NCI-H2107 treated with DMSO at 0.1 percent for 48 hours (cell line): ENCODE measurements around the gene ANAPC7.
A peak's percentile ranks its signal among the peaks of the same experiment; 100 is the strongest.
"Not testable (repeated sequence)": the region's sequence is repeated elsewhere in the genome, so short reads cannot be mapped to it uniquely, and the experiment has no call there.

ENCODE experiments used
- DNase-seq: peaks from one replicate; lab custom pipeline; 2025; ENCODE audit not compliant: unreplicated experiment; lab: John Stamatoyannopoulos, UW

The ANAPC7 gene

GRCh38 chr12:110349514-110350151, 53.9 kb downstream of the ANAPC7 start:
- no peak for DNase-seq

GRCh38 chr12:110349096-110349495, 54.4 kb downstream of the ANAPC7 start:
- no peak for DNase-seq

GRCh38 chr12:110348431-110349059, 55.0 kb downstream of the ANAPC7 start:
- no peak for DNase-seq

- no peak for DNase-seq
These were observed 55.7 kb downstream of the ANAPC7 start for GRCh38 chr12:110347767-110348166.

GRCh38 chr12:110345963-110346362, 57.5 kb downstream of the ANAPC7 start:
- DNase-seq, result no peak

GRCh38 chr12:110345176-110345661, 58.3 kb downstream of the ANAPC7 start:
- DNase-seq, result no peak

- no peak for DNase-seq
These were observed 58.9 kb downstream of the ANAPC7 start for GRCh38 chr12:110344657-110345056.

GRCh38 chr12:110343736-110344555, 59.6 kb downstream of the ANAPC7 start:
- DNase-seq, result no peak

GRCh38 chr12:110343114-110343513, 60.4 kb downstream of the ANAPC7 start:
- no peak for DNase-seq

- no peak for DNase-seq
These were observed 61.4 kb downstream of the ANAPC7 start for GRCh38 chr12:110342157-110342556.

- no peak for DNase-seq
These were observed 62.8 kb downstream of the ANAPC7 start for GRCh38 chr12:110340706-110341105.

- not testable (repeated sequence) for DNase-seq
These were observed 63.2 kb downstream of the ANAPC7 start for GRCh38 chr12:110340261-110340660.

- no peak for DNase-seq
These were observed 64.1 kb downstream of the ANAPC7 start for GRCh38 chr12:110339184-110339952.

GRCh38 chr12:110338754-110339153, 64.8 kb downstream of the ANAPC7 start:
- no peak for DNase-seq

- no peak for DNase-seq
These were observed 65.4 kb downstream of the ANAPC7 start for GRCh38 chr12:110337912-110338710.

- no peak for DNase-seq
These were observed 67.9 kb downstream of the ANAPC7 start for GRCh38 chr12:110335481-110336045.

GRCh38 chr12:110333201-110333600, 70.3 kb downstream of the ANAPC7 start:
- no peak for DNase-seq

- peak; percentile 18 for DNase-seq
These were observed 73.0 kb downstream of the ANAPC7 start for GRCh38 chr12:110330544-110330943.

GRCh38 chr12:110330124-110330523, 73.4 kb downstream of the ANAPC7 start:
- no peak for DNase-seq

GRCh38 chr12:110329710-110330109, 73.8 kb downstream of the ANAPC7 start:
- DNase-seq, result no peak
